Naive thymus-derived CD8-positive, alpha-beta T cell (primary cell): ENCODE data around the gene FLT1. TPM values are rescaled to one million over a fixed set of nuclear protein-coding genes. Genes with fewer than 3 reads are reported as not detected.
A peak's percentile ranks its signal among the peaks of the same experiment; 100 is the strongest.

Source experiments
- ATAC-seq, 2 donors: fragments of 150-1000 bp; cut with Tn5 transposase in 1 of 2; sonication (Bioruptor Pico), chemical (Tn5 transposase) in 1 of 2; 1 replicate in 1 of 2; 2 replicates in 1 of 2; pipeline ENCODE4 v1.10.0; 2021; ENCODE audit warnings: mild to moderate bottlenecking in 2 of 2, moderate library complexity in 2 of 2
- POLR2A ChIA-PET: fragments of 350-600 bp; sonication (Branson Sonifier 250); formaldehyde crosslinking; loops from one replicate; lab custom pipeline; 2021; ENCODE audit warnings: antibody characterized with exemption; lab: Charles Lee
- DNase-seq, 10 donors: peaks; one replicate each; pipeline versions ENCODE4 v3.0.0 to v3.0.0-alpha.2; 2020 to 2022
- H3K27ac Mint-ChIP-seq, 10 donors: one replicate each; pipeline ENCODE4 v1.8.0; 2020 to 2022; ENCODE audit warnings: mild to moderate bottlenecking in 10 of 10, mixed read lengths in 10 of 10, moderate library complexity in 4 of 10, inconsistent platforms in 1 of 10
- H3K27me3 Mint-ChIP-seq, 5 donors: one replicate each; pipeline ENCODE4 v1.8.0; 2021 to 2022; ENCODE audit warnings: mixed read lengths in 5 of 5
- H3K36me3 Mint-ChIP-seq, 3 donors: one replicate each; pipeline ENCODE4 v1.8.0; 2020 to 2022; ENCODE audit warnings: mixed read lengths in 3 of 3, mild to moderate bottlenecking in 2 of 3, inconsistent platforms in 1 of 3
- H3K4me1 Mint-ChIP-seq, 4 donors: one replicate each; pipeline ENCODE4 v1.8.0; 2021 to 2022; ENCODE audit warnings: mixed read lengths in 4 of 4
- H3K4me3 Mint-ChIP-seq, 10 donors: one replicate each; pipeline ENCODE4 v1.8.0; 2020 to 2022; ENCODE audit warnings: mild to moderate bottlenecking in 10 of 10, mixed read lengths in 10 of 10, moderate library complexity in 6 of 10, inconsistent platforms in 1 of 10
- H3K9me3 Mint-ChIP-seq, 9 donors: one replicate each; pipeline ENCODE4 v1.8.0; 2020 to 2022; ENCODE audit warnings: mixed read lengths in 9 of 9, mild to moderate bottlenecking in 3 of 9, inconsistent platforms in 1 of 9, moderate library complexity in 1 of 9
- polyA plus RNA-seq, 3 donors: library from polyadenylated mRNA; unstranded; fragments of 300-500 nt; fragmentation: Illumina TruSeq; gene quantifications; one replicate each; pipeline ENCODE4 v1.2.3, GENCODE V29; 2021
- total RNA-seq, 8 experiments: library from RNA in 2 of 8; stranded (reverse) in 2 of 8; gene quantifications; one replicate each; pipeline ENCODE4 v1.2.3 and lab custom pipeline; 2021 to 2026

Gene FLT1
- total and polyA plus RNA-seq, 5 experiments from 2014 or later = 0.97 to 2.4 (median 1.3) TPM

DNA sequence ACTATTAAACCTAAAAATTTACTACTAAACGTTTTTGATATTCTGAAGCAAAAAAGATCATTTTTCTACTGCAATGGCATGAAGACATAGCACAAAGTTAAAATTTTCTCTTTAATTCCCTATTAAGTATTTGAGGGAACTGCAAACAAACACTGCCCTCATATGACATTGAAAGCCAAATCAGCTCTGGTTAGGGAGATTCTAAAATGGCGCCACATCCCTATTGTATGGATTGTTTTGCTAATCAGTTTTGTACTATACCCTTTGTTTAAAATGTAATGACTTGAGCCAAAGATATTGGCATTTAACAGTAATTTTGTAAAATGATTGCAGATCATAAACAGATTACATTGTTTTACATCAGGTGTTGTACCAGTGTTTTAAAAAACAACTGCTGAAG lies 65.8 kb downstream of the FLT1 start:
- Mint-ChIP-seq H3K9me3 (no peaks in the 10 kb centered on the region), H3K36me3 (peaks cover 5 to 18% (median 5%) of the 10 kb centered on the region in 3 donors), H3K27ac (peak overlapping the region in 1 of 10 donors; percentile 70), H3K27me3 (peaks cover 0 to 2% (median 0%) of the 10 kb centered on the region in 5 donors), H3K4me3 (no peak overlapping the region), H3K4me1 (peaks cover 0 to 23% (median 0%) of the 10 kb centered on the region in 4 donors)
- POLR2A ChIA-PET = no interaction called here
- ATAC-seq = no peak
- no peak for DNase-seq

GRCh38 chr13:28426381-28426780 lies 68.5 kb downstream of the FLT1 start:
- DNase-seq = no peak
- Mint-ChIP-seq H3K36me3 (peaks cover 5 to 13% (median 5%) of the 10 kb centered on the region in 3 donors), H3K27ac (no peak overlapping the region), H3K9me3 (no peaks in the 10 kb centered on the region), H3K4me1 (peaks cover 9 to 46% (median 17%) of the 10 kb centered on the region in 4 donors), H3K4me3 (no peak overlapping the region), H3K27me3 (peaks cover 0 to 2% (median 0%) of the 10 kb centered on the region in 5 donors)
- POLR2A ChIA-PET = no interaction called here
- ATAC-seq = no peak

DNA sequence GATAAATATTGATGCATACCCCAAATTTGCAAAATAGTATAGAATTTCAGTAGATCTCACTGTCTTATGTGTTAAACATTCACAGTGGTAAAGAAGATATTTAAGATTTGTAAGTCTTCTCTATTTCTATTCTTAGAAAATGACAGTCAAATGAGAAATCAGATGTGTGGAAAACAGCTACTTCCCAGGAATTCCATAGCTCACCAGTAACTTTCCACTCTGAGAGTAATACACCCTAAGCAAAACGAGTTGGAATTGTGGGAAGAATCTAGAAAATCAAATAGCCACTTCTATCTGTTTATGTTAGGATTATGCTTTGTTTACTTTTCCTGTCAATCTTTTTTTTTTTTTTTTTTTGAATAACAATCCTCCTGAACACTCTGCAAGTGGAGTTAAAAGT lies 69.1 kb downstream of the FLT1 start:
- Mint-ChIP-seq H3K36me3 (peaks cover 5 to 13% (median 5%) of the 10 kb centered on the region in 3 donors), H3K9me3 (no peaks in the 10 kb centered on the region), H3K27ac (no peak overlapping the region), H3K4me3 (no peak overlapping the region), H3K27me3 (peaks cover 0 to 2% (median 0%) of the 10 kb centered on the region in 5 donors), H3K4me1 (peaks cover 9 to 44% (median 17%) of the 10 kb centered on the region in 4 donors)
- POLR2A ChIA-PET = no interaction called here
- no peak for ATAC-seq
- no peak for DNase-seq

- POLR2A ChIA-PET = no interaction called here
- no peak overlapping the region for H3K4me3 Mint-ChIP-seq
Observed at GRCh38 chr13:28424541-28424940, 70.4 kb downstream of the FLT1 start.

GRCh38 chr13:28423010-28423409 lies 71.9 kb downstream of the FLT1 start:
- Mint-ChIP-seq H3K9me3 (no peaks in the 10 kb centered on the region), H3K4me3 (peak overlapping the region; percentile 30 to 75 (median 63)), H3K4me1 (peaks cover 9 to 28% (median 17%) of the 10 kb centered on the region in 4 donors), H3K27me3 (peaks cover 0 to 2% (median 0%) of the 10 kb centered on the region in 5 donors), H3K27ac (peak overlapping the region in 6 of 10 donors; percentile 4 to 78 (median 60)), H3K36me3 (peaks cover 5 to 13% (median 5%) of the 10 kb centered on the region in 3 donors)
- POLR2A ChIA-PET = no interaction called here
- ATAC-seq = peak; percentile 56 to 70
- peak in 6 of 10 donors; percentile 3 to 44 (median 12) for DNase-seq

More at GRCh38 chr13:28424541-28424940, 70.4 kb downstream of the FLT1 start:
- Mint-ChIP-seq H3K27me3 (peaks cover 0 to 2% (median 0%) of the 10 kb centered on the region in 5 donors), H3K9me3 (no peaks in the 10 kb centered on the region), H3K4me1 (peaks cover 9 to 34% (median 17%) of the 10 kb centered on the region in 4 donors), H3K27ac (no peak overlapping the region), H3K36me3 (peaks cover 5 to 13% (median 5%) of the 10 kb centered on the region in 3 donors)
- ATAC-seq (no peak), DNase-seq (no peak)

- Mint-ChIP-seq H3K9me3 (no peaks in the 10 kb centered on the region), H3K4me1 (peaks cover 11 to 28% (median 17%) of the 10 kb centered on the region in 4 donors), H3K27ac (peak overlapping the region in 1 of 10 donors; percentile 74), H3K4me3 (no peak overlapping the region), H3K36me3 (peaks cover 5% of the 10 kb centered on the region in 3 donors), H3K27me3 (peaks cover 0 to 2% (median 0%) of the 10 kb centered on the region in 5 donors)
- no peak for DNase-seq
- POLR2A ChIA-PET = no interaction called here
- no peak for ATAC-seq
Observed at GRCh38 chr13:28421676-28422410, 73.1 kb downstream of the FLT1 start.

GRCh38 chr13:28420704-28421103 lies 74.2 kb downstream of the FLT1 start:
- no peak for ATAC-seq
- POLR2A ChIA-PET = no interaction called here

DNA sequence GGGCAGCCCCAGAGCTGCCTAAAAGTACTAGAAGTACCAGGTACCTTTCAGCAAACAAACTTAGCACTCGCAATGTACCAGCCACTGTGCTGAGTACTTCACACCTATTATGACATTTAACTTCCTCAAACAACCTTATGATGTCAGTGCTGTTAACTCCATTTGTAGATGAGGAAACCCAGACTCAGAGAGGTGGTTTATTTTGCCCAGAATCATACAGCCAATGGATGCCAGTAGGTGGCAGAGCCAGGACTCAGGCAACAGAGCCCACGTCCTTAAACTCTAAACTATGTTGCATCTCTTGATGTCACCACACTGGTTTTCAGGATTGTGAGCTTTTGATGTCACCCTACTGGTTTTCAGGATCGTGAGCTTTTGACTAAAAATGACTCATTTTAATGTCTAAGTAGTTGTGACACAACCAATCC lies 78.9 kb downstream of the FLT1 start:
- DNase-seq (no peak), ATAC-seq (peak in 1 of 2 donors; percentile 18)
- H3K36me3 Mint-ChIP-seq = no peaks in the 10 kb centered on the region
- H3K27me3 Mint-ChIP-seq = peaks cover 0 to 6% (median 0%) of the 10 kb centered on the region in 5 donors
- H3K9me3 Mint-ChIP-seq = no peaks in the 10 kb centered on the region
- H3K4me1 Mint-ChIP-seq = peaks cover 0 to 21% (median under 1%) of the 10 kb centered on the region in 4 donors
- H3K4me3 Mint-ChIP-seq = no peak overlapping the region
- POLR2A ChIA-PET = no interaction called here
- no peak overlapping the region for H3K27ac Mint-ChIP-seq

More at GRCh38 chr13:28420704-28421103, 74.2 kb downstream of the FLT1 start:
- H3K4me3 Mint-ChIP-seq = no peak overlapping the region
- H3K27ac Mint-ChIP-seq = no peak overlapping the region
- peaks cover 11 to 32% (median 17%) of the 10 kb centered on the region in 4 donors for H3K4me1 Mint-ChIP-seq
- peaks cover 0 to 2% (median 0%) of the 10 kb centered on the region in 5 donors for H3K27me3 Mint-ChIP-seq
- no peaks in the 10 kb centered on the region for H3K9me3 Mint-ChIP-seq
- no peak for DNase-seq
- H3K36me3 Mint-ChIP-seq = no peaks in the 10 kb centered on the region

DNA sequence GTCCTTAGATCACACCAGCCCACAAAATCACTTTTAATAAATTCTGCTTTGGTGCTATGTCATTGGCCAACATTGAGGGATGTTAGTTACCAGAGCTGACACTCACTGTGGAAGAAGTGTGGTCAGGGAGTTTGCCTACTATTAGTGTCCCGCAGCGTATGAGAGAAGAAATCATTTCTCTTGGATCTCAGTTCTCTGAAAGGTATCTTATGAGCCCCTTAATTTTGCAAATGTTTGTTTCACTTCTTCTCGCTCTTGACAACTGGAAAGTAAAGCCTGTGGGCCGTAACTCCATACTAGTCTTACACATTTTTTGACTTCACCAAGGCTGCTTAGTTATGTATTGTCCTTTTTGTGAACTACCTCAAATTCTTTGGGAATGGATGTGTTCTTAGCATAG lies 80.9 kb downstream of the FLT1 start:
- peaks cover 0 to 26% (median 5%) of the 10 kb centered on the region in 4 donors for H3K4me1 Mint-ChIP-seq
- peaks cover 0 to 6% (median 0%) of the 10 kb centered on the region in 5 donors for H3K27me3 Mint-ChIP-seq
- no peak overlapping the region for H3K27ac Mint-ChIP-seq
- ATAC-seq = no peak
- no peak overlapping the region for H3K4me3 Mint-ChIP-seq
- H3K36me3 Mint-ChIP-seq = no peaks in the 10 kb centered on the region
- POLR2A ChIA-PET = no interaction called here
- H3K9me3 Mint-ChIP-seq = no peaks in the 10 kb centered on the region
- DNase-seq = no peak

DNA sequence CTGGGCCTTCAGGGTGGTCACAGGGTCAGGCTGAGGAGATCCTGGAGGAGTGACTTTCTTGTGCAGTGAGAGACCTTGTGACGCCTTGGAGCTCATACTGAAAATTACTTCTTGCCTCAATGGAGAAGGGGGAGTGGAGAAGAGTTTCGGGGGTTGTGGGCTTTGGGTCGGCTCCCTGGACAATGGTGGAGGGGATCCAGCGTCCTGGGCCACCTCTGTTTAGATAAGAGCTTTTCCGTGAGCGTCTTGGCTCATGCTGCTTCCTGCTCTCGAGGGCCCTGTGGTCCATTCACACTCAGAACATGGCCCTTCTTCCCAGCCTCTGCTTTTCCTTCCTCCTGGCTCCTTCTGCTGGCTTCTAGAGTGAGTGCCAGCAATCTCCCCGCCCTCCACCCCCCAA lies 81.9 kb downstream of the FLT1 start:
- H3K4me3 Mint-ChIP-seq = no peak overlapping the region
- DNase-seq = no peak
- no peaks in the 10 kb centered on the region for H3K36me3 Mint-ChIP-seq
- no peaks in the 10 kb centered on the region for H3K9me3 Mint-ChIP-seq
- H3K4me1 Mint-ChIP-seq = peaks cover 6 to 36% (median 12%) of the 10 kb centered on the region in 4 donors
- no peak for ATAC-seq
- POLR2A ChIA-PET = no interaction called here
- H3K27ac Mint-ChIP-seq = no peak overlapping the region
- H3K27me3 Mint-ChIP-seq = peaks cover 0 to 6% (median 0%) of the 10 kb centered on the region in 5 donors

DNA sequence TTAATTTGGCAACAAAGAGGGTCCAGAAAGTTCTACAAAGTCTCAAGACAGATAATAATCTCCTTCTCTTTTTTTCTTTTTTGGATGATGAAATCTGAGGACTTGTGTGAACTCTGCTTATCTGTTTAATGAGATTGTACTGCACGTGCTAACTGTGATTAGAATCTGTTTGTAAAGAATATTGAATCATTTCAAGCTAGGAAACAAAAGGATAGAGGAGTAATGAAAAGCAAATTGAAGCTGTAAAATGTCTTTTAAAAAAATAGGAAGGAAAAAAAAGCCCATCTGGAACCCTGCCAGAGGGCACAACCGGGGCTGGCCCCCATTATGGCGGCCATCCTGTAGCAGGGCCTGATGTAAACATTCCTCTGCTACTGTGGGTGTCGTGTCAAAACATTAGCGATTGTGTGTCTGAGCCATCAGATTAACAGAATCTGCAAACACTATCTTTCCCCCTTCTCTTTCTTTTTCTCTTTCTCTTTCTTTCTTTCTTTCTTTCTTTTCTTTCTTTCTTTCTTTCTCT lies 83.0 kb downstream of the FLT1 start:
- POLR2A ChIA-PET = interaction anchor here (0.7 kb wide), 1 partner anchor 39 kb away, joined by 6 read pairs; no protein-coding TSS in a partner anchor
- H3K4me3 Mint-ChIP-seq = no peak overlapping the region
- ATAC-seq (no peak), DNase-seq (no peak)
- peaks cover 4 to 39% (median 15%) of the 10 kb centered on the region in 4 donors for H3K4me1 Mint-ChIP-seq
- H3K27me3 Mint-ChIP-seq = peaks cover 0 to 4% (median 0%) of the 10 kb centered on the region in 5 donors
- H3K36me3 Mint-ChIP-seq = no peaks in the 10 kb centered on the region
- no peak overlapping the region for H3K27ac Mint-ChIP-seq
- no peaks in the 10 kb centered on the region for H3K9me3 Mint-ChIP-seq

GRCh38 chr13:28410096-28410495 lies 84.8 kb downstream of the FLT1 start:
- Mint-ChIP-seq H3K27ac (no peak overlapping the region), H3K4me3 (no peak overlapping the region), H3K36me3 (peaks cover 0 to 5% (median 0%) of the 10 kb centered on the region in 3 donors), H3K4me1 (peaks cover 4 to 34% (median 15%) of the 10 kb centered on the region in 4 donors), H3K27me3 (peaks cover 0 to 4% (median 0%) of the 10 kb centered on the region in 5 donors), H3K9me3 (no peaks in the 10 kb centered on the region)
- POLR2A ChIA-PET = no interaction called here
- ATAC-seq (no peak), DNase-seq (no peak)

DNA sequence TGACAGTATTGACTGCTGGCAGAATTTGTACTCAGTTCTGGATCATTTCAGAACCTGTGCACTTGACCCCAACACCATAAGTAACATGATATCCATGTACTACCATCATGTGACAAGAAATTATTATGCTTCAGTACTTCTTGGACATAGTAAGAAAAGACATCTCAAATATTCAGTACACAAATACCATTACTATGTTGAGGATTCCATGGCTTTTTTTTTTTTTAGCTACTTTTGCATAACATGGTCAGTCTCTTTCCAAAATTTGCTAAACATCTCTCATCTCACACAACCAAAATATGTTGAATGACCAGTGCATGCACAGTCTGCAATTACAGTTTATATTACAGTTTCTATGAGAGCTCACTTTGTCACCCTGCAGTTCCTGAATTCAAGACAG lies 85.3 kb downstream of the FLT1 start:
- Mint-ChIP-seq H3K4me1 (peaks cover 4 to 34% (median 15%) of the 10 kb centered on the region in 4 donors), H3K9me3 (no peaks in the 10 kb centered on the region), H3K27me3 (peaks cover 0 to 4% (median 0%) of the 10 kb centered on the region in 5 donors), H3K27ac (no peak overlapping the region), H3K36me3 (peaks cover 0 to 6% (median 0%) of the 10 kb centered on the region in 3 donors), H3K4me3 (no peak overlapping the region)
- ATAC-seq (no peak), DNase-seq (no peak)
- POLR2A ChIA-PET = no interaction called here
